PC-9 (cell line): Measurements from ENCODE around the gene TMEM87A.

ENCODE experiments used
- CTCF ChIP-seq: fragments of 200-600 bp; sonication (generic); conservative IDR thresholded peaks from 2 replicates; pipeline ENCODE4 v1.6.1; 2017; ENCODE audit warnings: mixed run types, antibody characterized with exemption, mild to moderate bottlenecking, moderate library complexity
- EZH2 ChIP-seq: fragments of 200-600 bp; sonication (generic); IDR thresholded peaks from 2 replicates; pipeline ENCODE4 v1.8.0; 2017; ENCODE audit warnings: antibody characterized with exemption, low read depth

DNA sequence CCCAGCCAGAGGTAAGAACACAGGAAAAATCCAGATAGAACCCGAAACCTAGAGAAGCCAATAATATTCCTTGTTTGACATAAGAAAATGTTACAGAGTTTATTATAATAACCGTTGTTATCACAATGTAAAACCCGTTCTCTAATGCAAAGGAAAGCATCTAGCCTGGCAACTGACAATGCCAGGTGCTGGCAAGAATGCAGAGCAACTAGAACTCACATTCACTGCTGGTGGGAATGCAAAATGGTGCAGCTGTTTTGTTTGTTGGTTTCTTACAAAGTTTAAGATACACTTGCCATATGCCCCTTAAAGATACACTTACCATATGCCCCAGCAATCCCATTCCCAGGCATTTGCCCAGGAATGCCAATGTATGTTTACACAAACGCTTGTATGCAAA is 88.5 kb downstream of the TMEM87A start:
- no peak for TF ChIP-seq CTCF
- TF ChIP-seq EZH2: no peak
